IMR-90 (cell line): ENCODE measurements around the gene RAN.

ENCODE experiments used
- POLR2A ChIP-seq: IDR thresholded peaks from 2 replicates; pipeline ENCODE4 v1.6.1; 2012; ENCODE audit warnings: mild to moderate bottlenecking, low read depth, low read length
- TF ChIP-seq, protein P1 (sequence below): conservative IDR thresholded peaks from 2 replicates; pipeline ENCODE4 v1.5.1; 2012; ENCODE audit warnings: mild to moderate bottlenecking, low read depth, low read length, improper control_type of control experiment

DNA sequence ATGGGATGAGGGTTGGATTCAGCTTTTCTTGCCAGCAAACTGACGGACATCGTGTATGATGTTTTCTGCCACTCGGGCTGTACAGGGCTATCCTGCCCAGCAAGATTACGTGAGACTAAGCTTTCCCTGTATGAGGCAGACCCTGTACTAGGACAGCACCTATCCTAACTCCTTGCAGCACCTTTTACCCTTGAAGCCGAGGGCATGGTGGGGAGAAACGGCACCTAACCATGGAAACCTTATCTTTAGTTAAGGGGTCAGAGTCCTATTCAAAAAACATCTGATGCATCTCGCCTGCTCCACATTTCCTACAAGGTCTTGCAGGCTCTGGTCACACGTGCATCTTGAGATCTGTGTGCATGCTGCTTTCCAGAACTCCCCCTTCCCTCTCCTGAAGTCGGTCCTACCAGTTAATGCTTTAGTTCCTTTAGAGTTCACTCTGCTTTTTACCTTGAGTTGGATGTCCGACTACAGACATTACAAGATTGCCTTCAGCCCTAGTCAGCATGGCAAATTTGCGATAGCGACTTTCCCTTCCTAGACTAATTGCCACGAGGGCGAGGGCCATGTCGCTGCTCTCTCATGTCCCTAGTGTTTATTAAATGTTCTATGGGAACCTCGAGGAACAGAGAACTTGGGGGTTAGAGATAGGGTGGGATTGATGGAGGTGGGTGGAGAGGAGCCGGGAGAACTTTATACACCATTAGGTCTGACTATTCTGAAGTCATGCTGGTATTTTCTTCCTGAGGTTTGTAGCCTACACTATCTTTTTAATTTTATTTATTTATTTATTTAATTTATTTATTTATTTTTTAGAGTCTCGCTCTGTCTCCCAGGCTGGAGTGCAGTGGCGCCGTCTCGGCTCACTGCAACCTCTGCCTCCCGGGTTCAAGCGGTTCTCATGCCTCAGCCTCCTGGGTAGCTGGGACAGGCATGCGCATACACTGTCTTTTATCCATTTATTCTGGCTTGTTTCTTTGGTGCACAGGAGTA, 6.6 kb downstream of the RAN start:
- TF ChIP-seq POLR2A, result no peak
- TF ChIP-seq, protein P1, sequence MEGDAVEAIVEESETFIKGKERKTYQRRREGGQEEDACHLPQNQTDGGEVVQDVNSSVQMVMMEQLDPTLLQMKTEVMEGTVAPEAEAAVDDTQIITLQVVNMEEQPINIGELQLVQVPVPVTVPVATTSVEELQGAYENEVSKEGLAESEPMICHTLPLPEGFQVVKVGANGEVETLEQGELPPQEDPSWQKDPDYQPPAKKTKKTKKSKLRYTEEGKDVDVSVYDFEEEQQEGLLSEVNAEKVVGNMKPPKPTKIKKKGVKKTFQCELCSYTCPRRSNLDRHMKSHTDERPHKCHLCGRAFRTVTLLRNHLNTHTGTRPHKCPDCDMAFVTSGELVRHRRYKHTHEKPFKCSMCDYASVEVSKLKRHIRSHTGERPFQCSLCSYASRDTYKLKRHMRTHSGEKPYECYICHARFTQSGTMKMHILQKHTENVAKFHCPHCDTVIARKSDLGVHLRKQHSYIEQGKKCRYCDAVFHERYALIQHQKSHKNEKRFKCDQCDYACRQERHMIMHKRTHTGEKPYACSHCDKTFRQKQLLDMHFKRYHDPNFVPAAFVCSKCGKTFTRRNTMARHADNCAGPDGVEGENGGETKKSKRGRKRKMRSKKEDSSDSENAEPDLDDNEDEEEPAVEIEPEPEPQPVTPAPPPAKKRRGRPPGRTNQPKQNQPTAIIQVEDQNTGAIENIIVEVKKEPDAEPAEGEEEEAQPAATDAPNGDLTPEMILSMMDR, result no peak
